Ectodermal cell (in vitro differentiated cells): Measurements from ENCODE around the gene GNG11. TPM values are rescaled to one million over a fixed set of nuclear protein-coding genes. Genes with fewer than 3 reads are reported as not detected.

Experiments
- H3K27ac ChIP-seq: 2 replicates; pipeline ENCODE4 v1.7.0; 2013; ENCODE audit warnings: mild to moderate bottlenecking, low read depth, low read length; ENCODE audit not compliant: insufficient read depth, poor library complexity, severe bottlenecking
- H3K27me3 ChIP-seq: 2 replicates; pipeline ENCODE4 v1.7.0; 2013; ENCODE audit warnings: mild to moderate bottlenecking, low read length; ENCODE audit not compliant: insufficient read depth, control insufficient read depth, poor library complexity, severe bottlenecking
- H3K36me3 ChIP-seq: one replicate; pipeline ENCODE4 v1.7.0; 2013; ENCODE audit warnings: low read length; ENCODE audit not compliant: control insufficient read depth, insufficient read depth
- H3K4me1 ChIP-seq: one replicate; pipeline ENCODE4 v1.7.0; 2013; ENCODE audit warnings: low read length; ENCODE audit not compliant: control insufficient read depth, insufficient read depth
- H3K4me3 ChIP-seq: 2 replicates; pipeline ENCODE4 v1.7.0; 2013; ENCODE audit warnings: low read depth, low read length, control low read depth; ENCODE audit not compliant: insufficient read depth
- H3K9me3 ChIP-seq: 2 replicates; pipeline ENCODE4 v1.7.0; 2013; ENCODE audit warnings: mild to moderate bottlenecking, low read length, moderate library complexity; ENCODE audit not compliant: control insufficient read depth
- WGBS, 2 experiments: methylation state at CpG; one replicate each; pipeline ENCODE4 v1.1.7; 2013; ENCODE audit warnings: missing lambda C conversion rate in 2 of 2; 5-methylcytosine and 5-hydroxymethylcytosine counted together
- polyA plus RNA-seq, 4 experiments: library from polyadenylated mRNA; stranded (reverse); fragments of 50-300 nt; gene quantifications; one replicate each; pipeline ENCODE4 v1.2.3, GENCODE V29; 2013

GNG11 gene
- polyA plus RNA-seq (2013, experiment 1 of 4) = 2.9 TPM
- polyA plus RNA-seq (2013, experiment 2 of 4) = 2.4 TPM
- 3.4 TPM for polyA plus RNA-seq (2013, experiment 3 of 4)
- 3.4 TPM for polyA plus RNA-seq (2013, experiment 4 of 4)

- Histone ChIP-seq H3K27me3 (peaks cover 7% of the 10 kb centered on the region), H3K4me1 (peaks cover 3% of the 10 kb centered on the region)
These were observed at the start of gene GNG11 for GRCh38 chr7:93921607-93922566. GNG11 (plus strand) TSS chr7:93921735; CDS start chr7:93922138, 403 bp downstream.

GRCh38 chr7:93873998-93874574 lies 47.4 kb upstream of the GNG11 start:
- Histone ChIP-seq H3K9me3 (no peaks in the 10 kb centered on the region), H3K36me3 (no peaks in the 10 kb centered on the region), H3K27ac (no peak overlapping the region), H3K4me1 (no peaks in the 10 kb centered on the region), H3K4me3 (no peak overlapping the region), H3K27me3 (no peaks in the 10 kb centered on the region)
- WGBS, 2 experiments = 78 to 80% methylated on average over 1 of the region's 1 CpG

More at GRCh38 chr7:93921607-93922566, at the start of gene GNG11:
- Histone ChIP-seq H3K27ac (peak within 1 kb of the TSS; percentile 47), H3K4me3 (peak within 1 kb of the TSS; percentile 48), H3K36me3 (no peaks in the 10 kb centered on the region), H3K9me3 (no peaks in the 10 kb centered on the region)
- 3 to 6% methylated on average over 38 to 39 of the region's 39 CpGs for WGBS, 2 experiments

GRCh38 chr7:93877742-93878141 lies 43.8 kb upstream of the GNG11 start:
- Histone ChIP-seq H3K36me3 (no peaks in the 10 kb centered on the region), H3K9me3 (peaks cover 6% of the 10 kb centered on the region), H3K27ac (no peak overlapping the region), H3K27me3 (no peaks in the 10 kb centered on the region), H3K4me1 (no peaks in the 10 kb centered on the region), H3K4me3 (no peak overlapping the region)
- WGBS, 2 experiments = 97 to 98% methylated on average over 3 of the region's 3 CpGs

- H3K4me1 ChIP-seq = no peaks in the 10 kb centered on the region
- H3K9me3 ChIP-seq = peaks cover 6% of the 10 kb centered on the region
- no peaks in the 10 kb centered on the region for H3K27me3 ChIP-seq
- H3K4me3 ChIP-seq = no peak overlapping the region
- no peak overlapping the region for H3K27ac ChIP-seq
- no peaks in the 10 kb centered on the region for H3K36me3 ChIP-seq
These were observed 42.2 kb upstream of the GNG11 start for GRCh38 chr7:93879356-93879755.

- Histone ChIP-seq H3K27ac (no peak overlapping the region), H3K9me3 (peaks cover 6% of the 10 kb centered on the region), H3K4me3 (no peak overlapping the region), H3K36me3 (no peaks in the 10 kb centered on the region), H3K4me1 (no peaks in the 10 kb centered on the region), H3K27me3 (no peaks in the 10 kb centered on the region)
These were observed 39.1 kb upstream of the GNG11 start for GRCh38 chr7:93882468-93882867.

- Histone ChIP-seq H3K36me3 (no peaks in the 10 kb centered on the region), H3K27me3 (no peaks in the 10 kb centered on the region), H3K4me3 (no peak overlapping the region), H3K27ac (no peak overlapping the region), H3K9me3 (peaks cover 6% of the 10 kb centered on the region), H3K4me1 (no peaks in the 10 kb centered on the region)
- 93 to 95% methylated on average over 3 of the region's 3 CpGs for WGBS, 2 experiments
These were observed 38.2 kb upstream of the GNG11 start for GRCh38 chr7:93883078-93883916.

- H3K9me3 ChIP-seq = peaks cover 6% of the 10 kb centered on the region
- no peaks in the 10 kb centered on the region for H3K36me3 ChIP-seq
- no peak overlapping the region for H3K4me3 ChIP-seq
- no peak overlapping the region for H3K27ac ChIP-seq
- H3K27me3 ChIP-seq = peaks cover 4% of the 10 kb centered on the region
- no peaks in the 10 kb centered on the region for H3K4me1 ChIP-seq
These were observed 37.6 kb upstream of the GNG11 start for GRCh38 chr7:93883917-93884345.

GRCh38 chr7:93884541-93884940 lies 37.0 kb upstream of the GNG11 start:
- 100% methylated on average over 1 of the region's 1 CpG for WGBS, 2 experiments
- peaks cover 4% of the 10 kb centered on the region for H3K9me3 ChIP-seq
- no peak overlapping the region for H3K4me3 ChIP-seq
- H3K27me3 ChIP-seq = peaks cover 10% of the 10 kb centered on the region
- no peak overlapping the region for H3K27ac ChIP-seq
- H3K36me3 ChIP-seq = no peaks in the 10 kb centered on the region
- no peaks in the 10 kb centered on the region for H3K4me1 ChIP-seq

GRCh38 chr7:93889261-93889660 lies 32.3 kb upstream of the GNG11 start:
- Histone ChIP-seq H3K9me3 (no peaks in the 10 kb centered on the region), H3K27ac (no peak overlapping the region), H3K27me3 (peaks cover 40% of the 10 kb centered on the region), H3K4me1 (peaks cover 3% of the 10 kb centered on the region), H3K4me3 (no peak overlapping the region), H3K36me3 (no peaks in the 10 kb centered on the region)
- 90% methylated on average over 2 of the region's 3 CpGs; no CpG with 5 or more reads in 1 of the 2 experiments for WGBS, 2 experiments
